HFFc6 (cell line): Measurements from ENCODE around the gene ITSN1. TPM values are rescaled to one million over a fixed set of nuclear protein-coding genes. Genes with fewer than 3 reads are reported as not detected.

Experiments
- DNase-seq: peaks from one replicate; pipeline ENCODE4 v3.0.0-alpha.2; 2018
- H3K27ac Mint-ChIP-seq: 2 replicates; pipeline ENCODE4 v1.8.0; 2020; ENCODE audit warnings: mild to moderate bottlenecking, mixed read lengths
- H3K27me3 Mint-ChIP-seq: 2 replicates; pipeline ENCODE4 v1.8.0; 2021; ENCODE audit warnings: mild to moderate bottlenecking, moderate library complexity, mixed read lengths; ENCODE audit not compliant: insufficient read depth
- H3K36me3 Mint-ChIP-seq: 2 replicates; pipeline ENCODE4 v1.8.0; 2021; ENCODE audit warnings: low read depth, mixed read lengths
- H3K4me1 Mint-ChIP-seq: 2 replicates; pipeline ENCODE4 v1.8.0; 2020; ENCODE audit warnings: low read depth, mixed read lengths
- H3K4me3 Mint-ChIP-seq: 2 replicates; pipeline ENCODE4 v1.8.0; 2020; ENCODE audit warnings: mild to moderate bottlenecking, moderate library complexity, mixed read lengths
- H3K9me3 Mint-ChIP-seq: 2 replicates; pipeline ENCODE4 v1.8.0; 2020; ENCODE audit warnings: mild to moderate bottlenecking, mixed read lengths
- CTCF ChIP-seq: fragments of 200-600 bp; sonication (generic); IDR thresholded peaks from 2 replicates; pipeline ENCODE4 v1.5.0; 2021; ENCODE audit warnings: antibody characterized with exemption, mild to moderate bottlenecking
- total RNA-seq, 6 experiments: library from RNA; stranded (reverse); fragmentation: NEBNext Ultra II Directional; extraction: Animal tissue kit (Norgen Biotek cat#: 25700); gene quantifications; 2 replicates in 1 of 6; 3 replicates in 5 of 6; pipeline ENCODE4 v1.2.3, GENCODE V29; 2021

The ITSN1 gene
- total RNA-seq, 6 experiments from 2014 or later: 47.7 to 54.8 (median 54.0) TPM

- DNase-seq: no peak
- H3K36me3 Mint-ChIP-seq: no peaks in the 10 kb centered on the region
- TF ChIP-seq CTCF: no peak
- peaks cover 7% of the 10 kb centered on the region for H3K27me3 Mint-ChIP-seq
- H3K9me3 Mint-ChIP-seq: no peaks in the 10 kb centered on the region
- H3K27ac Mint-ChIP-seq: no peak overlapping the region
- H3K4me1 Mint-ChIP-seq: peaks cover 15% of the 10 kb centered on the region
- H3K4me3 Mint-ChIP-seq: no peak overlapping the region
Measured at GRCh38 chr21:33856893-33857527, 214.7 kb downstream of the ITSN1 start.

GRCh38 chr21:33857846-33858666 is 215.8 kb downstream of the ITSN1 start:
- H3K4me3 Mint-ChIP-seq: no peak overlapping the region
- no peak for DNase-seq
- H3K9me3 Mint-ChIP-seq: no peaks in the 10 kb centered on the region
- TF ChIP-seq CTCF: no peak
- no peaks in the 10 kb centered on the region for H3K36me3 Mint-ChIP-seq
- peaks cover 10% of the 10 kb centered on the region for H3K27me3 Mint-ChIP-seq
- H3K4me1 Mint-ChIP-seq: peaks cover 15% of the 10 kb centered on the region
- H3K27ac Mint-ChIP-seq: no peak overlapping the region

- no peak overlapping the region for H3K4me3 Mint-ChIP-seq
- no peak for DNase-seq
- no peak overlapping the region for H3K27ac Mint-ChIP-seq
- no peak for TF ChIP-seq CTCF
- peaks cover 7% of the 10 kb centered on the region for H3K27me3 Mint-ChIP-seq
- H3K36me3 Mint-ChIP-seq: no peaks in the 10 kb centered on the region
- peaks cover 15% of the 10 kb centered on the region for H3K4me1 Mint-ChIP-seq
- H3K9me3 Mint-ChIP-seq: no peaks in the 10 kb centered on the region
Measured at GRCh38 chr21:33858667-33859372, 216.5 kb downstream of the ITSN1 start.

GRCh38 chr21:33859373-33860102 is 217.2 kb downstream of the ITSN1 start:
- H3K27me3 Mint-ChIP-seq: peaks cover 13% of the 10 kb centered on the region
- H3K9me3 Mint-ChIP-seq: no peaks in the 10 kb centered on the region
- no peak overlapping the region for H3K4me3 Mint-ChIP-seq
- no peak for TF ChIP-seq CTCF
- no peaks in the 10 kb centered on the region for H3K36me3 Mint-ChIP-seq
- DNase-seq: no peak
- no peak overlapping the region for H3K27ac Mint-ChIP-seq
- H3K4me1 Mint-ChIP-seq: peaks cover 11% of the 10 kb centered on the region

- Mint-ChIP-seq H3K36me3 (no peaks in the 10 kb centered on the region), H3K4me1 (peaks cover 2% of the 10 kb centered on the region), H3K27me3 (peaks cover 19% of the 10 kb centered on the region), H3K27ac (no peak overlapping the region), H3K9me3 (no peaks in the 10 kb centered on the region), H3K4me3 (no peak overlapping the region)
- TF ChIP-seq CTCF: no peak
- no peak for DNase-seq
Measured at GRCh38 chr21:33860332-33860879, 218.1 kb downstream of the ITSN1 start.
